GM19193 (cell line): ENCODE data around the gene TAF1B.

Experiments
- POLR2A ChIP-seq: IDR thresholded peaks from 4 replicates; pipeline ENCODE4 v1.6.1; 2011; ENCODE audit not compliant: insufficient read depth, insufficient read length; ENCODE audit errors: extremely low read depth

The TAF1B gene

GRCh38 chr2:9814129-9814868 lies 29.0 kb upstream of the TAF1B start:
- no peak for TF ChIP-seq POLR2A

- no peak for TF ChIP-seq POLR2A
Measured at GRCh38 chr2:9815076-9815475, 28.2 kb upstream of the TAF1B start.

- no peak for TF ChIP-seq POLR2A
Measured at GRCh38 chr2:9815844-9816279, 27.4 kb upstream of the TAF1B start.

DNA sequence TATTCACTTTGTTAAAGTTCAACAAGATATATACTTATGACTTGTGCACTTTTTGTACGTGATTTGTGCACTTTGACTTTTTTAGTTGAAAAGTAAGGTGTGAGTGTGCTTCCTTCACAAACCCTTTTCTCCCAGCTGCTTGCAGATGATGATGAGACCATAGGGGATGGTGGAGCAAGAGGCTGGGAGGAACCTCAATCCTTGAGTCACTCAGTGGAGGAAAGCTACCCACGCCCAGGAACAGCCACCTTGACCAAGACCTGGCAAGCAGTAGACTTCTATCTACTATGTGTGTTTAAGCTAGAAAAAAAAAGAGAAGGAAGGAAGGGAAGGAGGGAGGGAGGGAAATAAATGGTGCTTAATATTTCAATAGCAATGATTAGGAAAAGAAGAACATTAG lies 25.2 kb upstream of the TAF1B start:
- TF ChIP-seq POLR2A = no peak

DNA sequence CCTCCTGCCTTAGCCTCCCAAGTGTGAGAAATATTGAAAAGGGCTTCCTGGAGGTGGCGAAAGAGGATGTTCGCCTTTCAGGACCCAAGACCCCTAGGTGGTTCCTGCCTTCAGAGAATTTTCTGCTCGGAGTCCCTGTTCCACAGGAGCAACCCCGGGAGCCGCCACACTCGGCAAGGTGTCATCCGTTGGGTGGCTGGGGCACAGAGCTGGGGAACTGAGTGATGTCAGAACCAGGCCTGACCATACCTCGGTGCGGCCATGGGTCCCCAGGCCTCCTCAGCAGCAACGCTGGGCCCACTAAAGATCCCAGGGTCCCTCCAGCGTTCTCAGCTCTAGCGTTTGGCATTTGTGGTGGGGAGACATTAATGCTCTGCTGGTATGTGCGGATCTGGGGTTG lies 23.7 kb upstream of the TAF1B start:
- no peak for TF ChIP-seq POLR2A

DNA sequence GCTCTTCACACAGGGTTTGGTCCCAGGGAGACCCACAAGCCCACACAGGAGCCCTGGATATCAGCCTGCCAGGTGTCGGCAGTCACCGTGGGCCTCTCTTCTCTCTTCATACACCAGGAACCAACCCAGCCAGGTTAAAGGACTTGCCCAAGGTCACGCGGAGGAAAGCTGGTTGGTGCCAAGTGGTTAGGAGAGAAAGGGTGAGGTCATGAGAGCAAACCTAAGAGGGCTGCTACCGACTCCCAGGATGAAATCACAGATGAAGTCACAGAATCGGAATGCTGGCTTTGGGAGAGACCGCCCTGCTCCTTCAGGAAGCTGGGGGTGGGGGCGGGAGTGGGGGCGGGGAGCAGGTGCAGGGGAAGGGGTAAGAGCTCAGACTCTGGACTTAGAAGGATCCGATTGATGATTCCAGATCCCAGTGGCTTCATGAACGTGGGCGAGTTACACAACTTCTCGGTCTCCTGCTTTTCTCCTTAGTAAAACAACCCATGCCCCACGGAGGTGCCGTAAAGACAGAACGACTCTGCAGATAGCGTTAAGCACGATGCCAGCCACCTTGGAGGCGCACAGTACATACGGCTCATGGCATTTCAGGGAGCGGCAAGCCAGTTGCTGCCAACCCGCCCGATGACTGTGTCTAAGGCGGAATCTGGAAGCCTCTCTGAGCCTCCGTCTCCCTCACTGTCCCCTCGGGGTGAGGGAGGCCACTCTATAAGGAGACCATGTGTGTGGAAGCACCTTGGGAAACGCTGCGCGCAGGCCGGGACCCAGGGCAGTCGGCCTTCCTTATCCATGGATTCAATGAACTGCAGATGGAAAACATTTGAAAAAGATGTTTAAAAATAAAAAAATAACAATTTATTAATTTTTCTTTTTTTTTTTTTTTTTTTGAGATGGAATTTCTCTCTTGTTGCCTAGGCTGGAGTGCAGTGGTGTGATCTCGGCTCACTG lies 23.0 kb upstream of the TAF1B start:
- no peak for TF ChIP-seq POLR2A

DNA sequence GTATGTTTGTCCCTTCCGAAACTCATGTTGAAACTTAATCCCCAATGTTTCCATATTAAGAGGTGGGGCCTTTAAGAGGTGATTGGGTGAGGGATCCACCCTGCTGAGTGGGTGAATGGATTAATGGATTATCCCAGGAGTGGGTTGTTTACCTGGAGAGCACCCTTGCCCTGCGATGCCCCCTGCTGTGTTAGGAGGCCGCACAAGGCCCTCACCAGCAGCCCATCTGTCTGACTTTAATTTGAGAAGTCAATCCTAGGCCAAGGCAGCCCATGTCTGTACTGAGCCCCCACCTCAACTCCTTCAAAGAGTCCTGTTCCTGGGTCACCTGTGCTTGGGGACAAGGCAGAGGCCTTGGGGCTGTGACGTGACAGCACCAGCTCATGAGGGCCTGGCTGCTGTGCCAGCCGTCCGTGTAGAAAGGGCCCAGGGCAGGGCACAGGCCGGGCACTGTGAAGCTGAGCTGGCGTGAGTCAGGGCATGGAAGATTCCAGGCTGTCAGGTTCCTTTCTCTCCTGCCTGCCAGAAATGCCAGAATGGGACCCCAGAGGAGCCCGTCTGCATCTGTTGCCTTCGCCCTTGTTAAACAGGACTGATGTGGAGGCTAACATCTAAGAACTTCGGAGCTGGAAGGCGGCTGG lies 21.3 kb upstream of the TAF1B start:
- no peak for TF ChIP-seq POLR2A

DNA sequence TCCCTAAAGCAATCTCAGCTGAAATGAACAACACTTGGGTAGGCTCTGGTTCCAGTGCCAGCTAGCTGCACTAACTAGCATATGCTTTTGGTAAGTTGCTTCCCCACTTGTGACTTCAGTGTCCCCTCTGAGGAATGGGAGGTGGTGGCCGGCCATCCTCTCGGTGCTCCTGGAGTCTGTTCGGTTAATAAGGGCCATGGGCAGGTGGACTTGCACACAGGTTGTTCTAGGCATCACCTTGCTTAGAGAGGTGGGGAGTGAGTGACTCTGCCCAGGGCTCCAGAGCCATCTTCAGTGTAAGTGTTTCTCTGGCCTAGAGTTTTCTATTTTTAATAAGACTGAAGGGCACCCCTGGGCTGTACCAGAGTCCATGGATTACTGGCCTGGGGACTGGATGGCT lies 18.8 kb upstream of the TAF1B start:
- TF ChIP-seq POLR2A = no peak

GRCh38 chr2:9824956-9825720 lies 18.1 kb upstream of the TAF1B start:
- TF ChIP-seq POLR2A = no peak

GRCh38 chr2:9826208-9826607 lies 17.1 kb upstream of the TAF1B start:
- TF ChIP-seq POLR2A = no peak

- TF ChIP-seq POLR2A = no peak
Measured at GRCh38 chr2:9830685-9831410, 12.4 kb upstream of the TAF1B start.

DNA sequence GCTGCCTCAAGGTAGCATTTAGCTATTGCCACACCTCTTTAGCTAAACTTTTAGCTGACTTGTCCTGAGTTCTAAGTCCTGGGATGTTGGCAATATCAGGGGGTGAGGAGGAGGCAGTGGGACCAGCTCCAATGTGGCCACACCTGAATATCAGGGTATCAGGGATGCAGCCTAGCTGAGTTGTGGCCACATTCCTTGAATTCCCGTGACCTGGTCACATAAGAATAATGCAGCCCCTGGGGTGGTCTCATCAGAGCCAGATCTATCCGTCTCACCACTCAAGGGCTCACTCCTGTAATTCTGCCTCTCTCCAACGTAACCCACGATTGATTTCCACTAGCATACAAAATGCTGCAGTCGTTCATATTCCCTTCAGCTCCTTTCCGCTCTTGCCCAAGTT lies 11.6 kb upstream of the TAF1B start:
- no peak for TF ChIP-seq POLR2A

DNA sequence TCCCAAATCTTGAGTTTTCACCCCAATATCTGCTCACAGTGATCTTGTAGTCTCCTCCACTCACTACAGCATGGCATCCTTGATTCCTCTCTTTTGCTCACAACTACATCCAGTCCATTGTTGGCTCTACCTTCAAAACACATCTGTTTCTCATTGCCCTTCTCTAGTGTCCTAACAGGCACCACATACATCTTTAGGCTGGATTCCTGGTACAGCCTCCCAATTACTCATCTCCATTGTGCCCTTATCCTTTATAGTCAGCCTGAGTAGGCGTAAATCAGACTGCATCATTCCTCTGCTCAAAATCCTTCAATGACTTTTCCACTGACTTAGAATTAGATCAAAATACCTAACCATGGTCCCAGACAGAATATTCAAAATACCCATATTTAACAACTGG lies 10.7 kb upstream of the TAF1B start:
- TF ChIP-seq POLR2A = no peak

- TF ChIP-seq POLR2A = no peak
Measured at GRCh38 chr2:9836074-9836473, 7.2 kb upstream of the TAF1B start.
